Breast epithelium (tissue), 3 donors: ENCODE data around the gene CTDSP1.

ENCODE experiments used
- CTCF ChIP-seq, 3 donors: fragments of 450-650 bp; IDR thresholded peaks; one replicate each; pipeline ENCODE4 v1.5.1; 2016 to 2017; ENCODE audit warnings: antibody characterized with exemption in 3 of 3, mild to moderate bottlenecking in 3 of 3, moderate library complexity in 3 of 3
- POLR2A ChIP-seq: fragments of 450-650 bp; IDR thresholded peaks from one replicate; pipeline ENCODE4 v1.6.1; 2016; ENCODE audit warnings: antibody characterized with exemption, mild to moderate bottlenecking, moderate library complexity
- POLR2AphosphoS5 ChIP-seq, 3 donors: sonication (generic); formaldehyde crosslinking; IDR thresholded peaks; one replicate each; pipeline ENCODE4 v1.6.1; 2017; ENCODE audit warnings: antibody characterized with exemption in 3 of 3

DNA sequence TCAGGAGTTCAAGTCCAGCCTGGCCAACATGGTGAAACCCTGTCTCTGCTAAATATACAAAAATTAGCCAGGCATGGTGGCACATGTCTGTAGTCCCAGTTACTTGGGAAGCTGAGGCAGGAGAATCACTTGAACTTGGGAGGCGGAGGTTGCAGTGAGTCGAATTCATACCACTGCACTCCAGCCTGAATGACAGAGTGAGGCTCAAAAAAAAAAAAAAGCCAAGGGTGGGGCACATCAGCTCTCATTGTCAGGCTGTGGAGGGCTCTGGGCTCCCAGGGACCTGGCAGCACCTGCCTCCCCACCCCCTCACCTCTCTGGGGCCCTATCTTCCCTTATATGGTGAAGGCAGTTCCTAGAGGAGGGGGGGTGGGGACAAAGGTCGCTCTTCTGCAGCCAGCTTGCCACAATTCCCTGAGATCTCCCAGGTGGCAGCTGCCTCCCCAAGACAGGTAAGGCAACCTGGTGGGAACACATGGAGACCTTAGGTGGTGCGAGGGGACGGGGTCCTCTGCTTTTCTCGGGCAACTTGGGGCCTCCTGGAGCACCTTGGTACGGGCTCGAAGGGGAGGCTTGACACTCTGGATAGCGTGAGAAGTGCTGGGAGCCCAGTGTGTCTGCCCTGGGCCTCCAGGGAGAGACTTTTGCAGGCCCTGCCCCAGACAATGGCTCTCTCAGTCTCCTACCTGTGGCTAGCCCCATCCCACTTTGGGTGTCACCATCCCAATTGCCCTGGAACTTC lies 19.2 kb downstream of the CTDSP1 start, which contains the start of gene VIL1:
- TF ChIP-seq CTCF (IDR thresholded peaks at IDR 0.05) (no peak), POLR2A (no peak), POLR2AphosphoS5 (IDR thresholded peaks at IDR 0.05) (no peak)
